SW480 (cell line): ENCODE data around the gene EHMT1.
A peak's percentile ranks its signal among the peaks of the same experiment; 100 is the strongest.

Experiments used
- DNase-seq: peaks from one replicate; pipeline ENCODE4 v3.0.0-alpha.2; 2016; ENCODE audit warnings: low spot score

Gene EHMT1

GRCh38 chr9:137618105-137619067, at the start of gene EHMT1:
EHMT1 (plus strand) TSS chr9:137619005; CDS start chr9:137619029, 24 bp downstream.
- DNase-seq = peak; percentile 75

- DNase-seq = no peak
Observed at GRCh38 chr9:137569609-137570203, 49.1 kb upstream of the EHMT1 start.

GRCh38 chr9:137570566-137570965, 48.2 kb upstream of the EHMT1 start:
- DNase-seq = no peak

GRCh38 chr9:137574192-137574591, 44.6 kb upstream of the EHMT1 start:
- no peak for DNase-seq

- no peak for DNase-seq
Observed at GRCh38 chr9:137575364-137575715, 43.5 kb upstream of the EHMT1 start.

GRCh38 chr9:137575716-137576411, 42.9 kb upstream of the EHMT1 start:
- no peak for DNase-seq

GRCh38 chr9:137578518-137579258, 40.1 kb upstream of the EHMT1 start, which contains the start of gene DPH7:
DPH7 (minus strand) TSS chr9:137578925; CDS start chr9:137578777, 148 bp downstream.
- DNase-seq = peak; percentile 88

GRCh38 chr9:137579259-137579604, 39.6 kb upstream of the EHMT1 start:
- no peak for DNase-seq

- no peak for DNase-seq
Observed at GRCh38 chr9:137580209-137580953, 38.4 kb upstream of the EHMT1 start.

GRCh38 chr9:137580954-137581322, 37.9 kb upstream of the EHMT1 start:
- no peak for DNase-seq

- DNase-seq = no peak
Observed at GRCh38 chr9:137581361-137582285, 37.2 kb upstream of the EHMT1 start.

GRCh38 chr9:137582286-137582860, 36.4 kb upstream of the EHMT1 start:
- DNase-seq = no peak

- no peak for DNase-seq
Observed at GRCh38 chr9:137583347-137583746, 35.5 kb upstream of the EHMT1 start.

- no peak for DNase-seq
Observed at GRCh38 chr9:137583957-137584356, 34.8 kb upstream of the EHMT1 start.

GRCh38 chr9:137586854-137587253, 32.0 kb upstream of the EHMT1 start:
- DNase-seq = no peak

GRCh38 chr9:137588311-137588710, 30.5 kb upstream of the EHMT1 start:
- DNase-seq = no peak

- DNase-seq = no peak
Observed at GRCh38 chr9:137588891-137589290, 29.9 kb upstream of the EHMT1 start.

GRCh38 chr9:137589441-137590122, 29.2 kb upstream of the EHMT1 start:
- DNase-seq = no peak

GRCh38 chr9:137590123-137590468, 28.7 kb upstream of the EHMT1 start:
- DNase-seq = no peak
